Ovary (tissue), 3 donors: ENCODE results near the gene SCARB2.
A peak's percentile ranks its signal among the peaks of the same experiment; 100 is the strongest.

Experiments
- CTCF ChIP-seq, 3 donors: fragments of 450-650 bp in 2 of 3; fragments of 200-600 bp in 1 of 3; IDR thresholded peaks; one replicate each; pipeline versions ENCODE4 v1.5.1 to v1.8.0; 2016 to 2022; ENCODE audit warnings: antibody characterized with exemption in 3 of 3, mild to moderate bottlenecking in 1 of 3
- POLR2A ChIP-seq: fragments of 450-650 bp; IDR thresholded peaks from one replicate; pipeline ENCODE4 v1.6.1; 2017; ENCODE audit warnings: antibody characterized with exemption, mild to moderate bottlenecking, moderate library complexity
- donor health status: DM: no; HTN: no; CAD: no.

- no peak for TF ChIP-seq CTCF (IDR thresholded peaks at IDR 0.05)
- peak; percentile 76 for TF ChIP-seq POLR2A
Measured at GRCh38 chr4:76148142-76148865, 65.3 kb downstream of the SCARB2 start, which contains the start of gene NUP54.
